Left ventricle myocardium inferior (tissue), 1 donor: ENCODE measurements around the gene UBR4. TPM values are rescaled to one million over a fixed set of nuclear protein-coding genes. Genes with fewer than 3 reads are reported as not detected.

Experiments
- DNase-seq: peaks from one replicate; pipeline ENCODE4 v3.0.0-alpha.2; 2020
- H3K27ac ChIP-seq: fragments of 200-600 bp; replicated peaks from 2 replicates; pipeline ENCODE4 v1.8.0; 2021
- H3K27me3 ChIP-seq: fragments of 200-600 bp; 2 replicates; pipeline ENCODE4 v1.8.0; 2021; ENCODE audit warnings: low read depth
- H3K36me3 ChIP-seq: fragments of 200-600 bp; 2 replicates; pipeline ENCODE4 v1.8.0; 2021
- H3K4me1 ChIP-seq: fragments of 200-600 bp; 2 replicates; pipeline ENCODE4 v1.8.0; 2021
- H3K4me3 ChIP-seq: fragments of 200-600 bp; 2 replicates; pipeline ENCODE4 v1.8.0; 2021; ENCODE audit warnings: mild to moderate bottlenecking, moderate library complexity
- H3K9me3 ChIP-seq: fragments of 200-600 bp; replicated peaks from 2 replicates; pipeline ENCODE4 v1.8.0; 2021
- intact Hi-C: fragments of 100-400 bp; cut with micrococcal nuclease; formaldehyde crosslinking; loops from one replicate; pipeline ENCODE4 v1.11.0; 2022
- total RNA-seq: library from RNA; stranded (reverse); fragmentation: NEBNext Ultra II Directional; extraction: Animal tissue kit (Norgen Biotek cat#: 25700); gene quantifications from one replicate; pipeline ENCODE4 v1.2.1, GENCODE V29; 2021
- TF ChIP-seq, protein P1 (sequence below): fragments of 200-600 bp; IDR thresholded peaks from 2 replicates; pipeline ENCODE4 v1.8.0; 2021; ENCODE audit warnings: antibody characterized with exemption, mild to moderate bottlenecking, borderline replicate concordance
- donor health status: DM: no; HTN: yes; CAD: no; lungs with severe emphysema.

Gene UBR4
- total RNA-seq, 1 donor from 2014 or later = 54.3 TPM

DNA sequence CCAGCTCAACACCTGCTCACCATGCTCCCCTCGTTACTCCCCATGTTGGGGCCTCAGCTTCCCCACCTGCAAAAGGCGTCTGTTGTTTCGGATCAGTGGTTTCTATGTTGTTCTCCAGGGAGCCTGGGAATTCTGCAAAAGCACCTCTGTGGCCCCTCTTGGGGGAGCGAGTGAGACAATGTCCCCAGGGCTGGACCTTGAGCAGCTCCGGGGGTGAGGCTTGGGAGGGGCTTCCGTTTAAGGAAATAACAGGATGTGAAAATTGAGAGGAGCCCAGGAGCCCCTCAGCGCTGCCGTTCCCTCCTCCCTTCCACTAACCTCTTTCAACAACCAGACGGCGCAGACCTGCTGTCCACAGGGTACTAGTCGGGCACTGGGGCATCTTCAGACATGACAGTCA is 155.1 kb downstream of the UBR4 start:
- Histone ChIP-seq H3K27ac (peak overlapping the region; percentile 37), H3K27me3 (peaks cover 81% of the 10 kb centered on the region), H3K36me3 (no peaks in the 10 kb centered on the region), H3K4me1 (peaks cover 14% of the 10 kb centered on the region), H3K9me3 (no peaks in the 10 kb centered on the region), H3K4me3 (peak overlapping the region; percentile 14)
- intact Hi-C loops = no loop called here
- TF ChIP-seq, protein P1, sequence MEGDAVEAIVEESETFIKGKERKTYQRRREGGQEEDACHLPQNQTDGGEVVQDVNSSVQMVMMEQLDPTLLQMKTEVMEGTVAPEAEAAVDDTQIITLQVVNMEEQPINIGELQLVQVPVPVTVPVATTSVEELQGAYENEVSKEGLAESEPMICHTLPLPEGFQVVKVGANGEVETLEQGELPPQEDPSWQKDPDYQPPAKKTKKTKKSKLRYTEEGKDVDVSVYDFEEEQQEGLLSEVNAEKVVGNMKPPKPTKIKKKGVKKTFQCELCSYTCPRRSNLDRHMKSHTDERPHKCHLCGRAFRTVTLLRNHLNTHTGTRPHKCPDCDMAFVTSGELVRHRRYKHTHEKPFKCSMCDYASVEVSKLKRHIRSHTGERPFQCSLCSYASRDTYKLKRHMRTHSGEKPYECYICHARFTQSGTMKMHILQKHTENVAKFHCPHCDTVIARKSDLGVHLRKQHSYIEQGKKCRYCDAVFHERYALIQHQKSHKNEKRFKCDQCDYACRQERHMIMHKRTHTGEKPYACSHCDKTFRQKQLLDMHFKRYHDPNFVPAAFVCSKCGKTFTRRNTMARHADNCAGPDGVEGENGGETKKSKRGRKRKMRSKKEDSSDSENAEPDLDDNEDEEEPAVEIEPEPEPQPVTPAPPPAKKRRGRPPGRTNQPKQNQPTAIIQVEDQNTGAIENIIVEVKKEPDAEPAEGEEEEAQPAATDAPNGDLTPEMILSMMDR = no peak
- DNase-seq = no peak

DNA sequence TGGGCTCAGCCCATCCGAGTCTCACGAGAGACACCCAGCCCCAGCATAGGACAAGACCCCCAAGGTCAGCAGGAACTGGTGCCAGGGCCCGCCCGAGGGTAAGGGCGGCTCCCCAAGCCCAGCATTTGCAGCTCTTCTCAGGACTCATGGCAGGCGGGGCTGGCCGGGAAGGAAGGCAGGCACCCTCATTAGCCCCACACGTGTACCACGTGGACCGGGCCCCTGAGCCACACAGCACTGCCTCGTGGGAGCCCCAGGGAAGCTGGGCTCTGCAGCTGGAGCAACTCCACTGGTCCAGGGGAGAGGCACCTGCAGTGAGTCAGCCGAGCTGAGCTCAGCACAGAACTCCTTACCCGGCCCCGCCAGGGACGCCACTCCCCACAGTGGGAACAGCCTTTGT is 155.8 kb downstream of the UBR4 start:
- H3K9me3 ChIP-seq = no peaks in the 10 kb centered on the region
- intact Hi-C loops = no loop called here
- peaks cover 83% of the 10 kb centered on the region for H3K27me3 ChIP-seq
- H3K27ac ChIP-seq = peak overlapping the region; percentile 27
- no peak overlapping the region for H3K4me3 ChIP-seq
- H3K4me1 ChIP-seq = peaks cover 14% of the 10 kb centered on the region
- TF ChIP-seq, protein P1 = no peak
- no peaks in the 10 kb centered on the region for H3K36me3 ChIP-seq
- no peak for DNase-seq

DNA sequence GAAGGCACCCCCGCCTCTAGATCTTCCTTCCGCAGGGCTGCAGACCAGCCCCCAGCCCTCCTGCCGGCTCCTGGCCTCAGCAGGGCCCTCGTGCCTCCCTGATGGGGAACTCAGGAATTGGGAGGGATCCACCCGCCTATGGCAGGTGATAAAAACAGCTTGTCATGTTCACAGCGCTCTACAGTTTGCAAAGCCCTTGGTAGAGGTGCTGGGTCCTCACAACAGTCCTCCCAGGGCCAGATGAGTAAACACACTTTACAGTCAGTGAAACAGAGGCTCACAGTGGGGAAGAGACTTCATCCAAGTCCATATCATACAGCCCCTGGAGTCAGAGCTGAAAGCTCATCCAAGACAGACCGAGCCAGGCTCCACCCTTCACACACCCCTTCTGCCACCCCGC is 156.6 kb downstream of the UBR4 start:
- no peak for DNase-seq
- H3K36me3 ChIP-seq = no peaks in the 10 kb centered on the region
- intact Hi-C loops = no loop called here
- peaks cover 83% of the 10 kb centered on the region for H3K27me3 ChIP-seq
- H3K4me1 ChIP-seq = peaks cover 14% of the 10 kb centered on the region
- no peak overlapping the region for H3K4me3 ChIP-seq
- no peak overlapping the region for H3K27ac ChIP-seq
- TF ChIP-seq, protein P1 = no peak
- H3K9me3 ChIP-seq = no peaks in the 10 kb centered on the region

DNA sequence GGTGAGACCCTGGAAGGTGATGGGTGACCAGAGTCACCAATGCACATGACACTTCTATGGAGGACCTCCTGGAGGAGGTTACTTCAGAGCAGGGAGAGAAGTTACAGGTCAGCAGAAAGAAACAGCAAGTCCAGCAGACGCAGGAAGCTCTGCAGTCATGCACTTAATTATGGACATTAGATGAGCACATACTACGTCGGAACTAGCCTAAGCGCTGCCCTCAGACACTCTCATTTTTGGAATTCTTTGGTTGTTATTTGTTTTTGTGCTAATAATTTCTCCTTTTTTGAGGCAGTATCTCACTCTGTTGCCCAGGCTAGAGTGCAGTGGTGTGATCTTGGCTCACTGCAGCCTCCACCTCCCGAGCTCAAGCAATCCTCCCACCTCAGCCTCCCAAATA is 160.3 kb downstream of the UBR4 start:
- peaks cover 8% of the 10 kb centered on the region for H3K4me1 ChIP-seq
- intact Hi-C loops = no loop called here
- TF ChIP-seq, protein P1 = no peak
- H3K4me3 ChIP-seq = no peak overlapping the region
- H3K36me3 ChIP-seq = no peaks in the 10 kb centered on the region
- no peaks in the 10 kb centered on the region for H3K9me3 ChIP-seq
- peaks cover 62% of the 10 kb centered on the region for H3K27me3 ChIP-seq
- no peak for DNase-seq
- H3K27ac ChIP-seq = no peak overlapping the region

DNA sequence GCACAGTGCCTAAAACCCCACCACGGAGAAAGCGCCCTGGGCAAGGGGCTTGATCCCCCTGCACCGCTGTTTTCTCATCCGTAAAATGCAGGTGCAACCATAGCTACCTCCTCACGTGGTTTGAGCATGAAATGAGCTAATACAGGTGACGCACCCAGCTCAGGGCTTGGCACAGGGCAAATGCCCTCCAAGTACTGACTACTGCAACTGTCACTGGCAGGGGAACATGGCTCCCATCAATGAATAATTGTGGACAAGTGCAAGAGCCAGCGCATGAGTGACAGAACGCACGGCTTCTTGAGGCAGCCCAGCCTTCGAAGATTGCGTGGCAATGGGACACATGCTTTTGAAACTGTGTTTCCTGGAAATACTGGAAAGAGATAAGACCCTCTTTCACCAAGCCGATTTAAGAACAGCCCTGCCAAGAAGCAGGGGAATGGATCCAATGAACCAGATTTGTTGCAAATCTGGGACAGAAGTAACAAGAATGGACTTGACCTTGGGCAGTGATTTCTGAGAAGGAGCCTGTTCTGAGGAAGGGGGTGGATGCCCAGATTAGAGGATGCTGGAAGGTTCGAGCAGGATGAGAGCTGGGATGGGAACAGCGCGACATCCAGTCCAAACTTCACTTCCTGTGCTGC is 160.8 kb downstream of the UBR4 start:
- Histone ChIP-seq H3K27ac (no peak overlapping the region), H3K27me3 (peaks cover 62% of the 10 kb centered on the region), H3K4me1 (peaks cover 3% of the 10 kb centered on the region), H3K4me3 (no peak overlapping the region), H3K36me3 (no peaks in the 10 kb centered on the region), H3K9me3 (no peaks in the 10 kb centered on the region)
- TF ChIP-seq, protein P1 = no peak
- intact Hi-C loops = no loop called here
- no peak for DNase-seq
